AML-193 (cell line): ENCODE data around the gene HSD11B2.

ENCODE experiments used
- DNase-seq, 2 experiments: peaks; one replicate each; lab custom pipeline; 2025; lab: John Stamatoyannopoulos, UW

The HSD11B2 gene

GRCh38 chr16:67430977-67431774 lies at the start of gene HSD11B2:
TSS of gene HSD11B2 (plus strand) at chr16:67431121. CDS start at chr16:67431249, 128 bp downstream.
- DNase-seq, result peak in 1 of 2 experiments; percentile 13

DNA sequence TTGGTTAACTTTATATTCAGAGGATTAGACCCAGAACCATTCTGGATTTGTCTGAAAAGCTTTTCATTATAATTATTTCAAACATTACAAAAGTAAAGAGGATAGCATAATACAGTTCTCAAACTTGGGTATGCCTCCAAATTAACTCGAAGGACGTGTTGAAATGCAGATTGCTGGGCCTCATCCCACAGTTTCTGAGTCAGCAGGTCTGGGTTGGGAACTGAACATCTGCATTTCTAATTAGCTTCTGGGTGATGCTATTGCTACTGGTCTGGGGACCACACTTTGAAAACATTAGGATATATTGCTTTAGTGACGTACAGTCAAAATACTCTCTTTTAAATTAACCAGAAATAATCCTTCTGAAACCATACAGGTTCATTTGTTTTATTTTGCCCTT lies 47.6 kb upstream of the HSD11B2 start:
- no peak for DNase-seq

- no peak for DNase-seq
These were observed 46.0 kb upstream of the HSD11B2 start for GRCh38 chr16:67384778-67385510.

DNA sequence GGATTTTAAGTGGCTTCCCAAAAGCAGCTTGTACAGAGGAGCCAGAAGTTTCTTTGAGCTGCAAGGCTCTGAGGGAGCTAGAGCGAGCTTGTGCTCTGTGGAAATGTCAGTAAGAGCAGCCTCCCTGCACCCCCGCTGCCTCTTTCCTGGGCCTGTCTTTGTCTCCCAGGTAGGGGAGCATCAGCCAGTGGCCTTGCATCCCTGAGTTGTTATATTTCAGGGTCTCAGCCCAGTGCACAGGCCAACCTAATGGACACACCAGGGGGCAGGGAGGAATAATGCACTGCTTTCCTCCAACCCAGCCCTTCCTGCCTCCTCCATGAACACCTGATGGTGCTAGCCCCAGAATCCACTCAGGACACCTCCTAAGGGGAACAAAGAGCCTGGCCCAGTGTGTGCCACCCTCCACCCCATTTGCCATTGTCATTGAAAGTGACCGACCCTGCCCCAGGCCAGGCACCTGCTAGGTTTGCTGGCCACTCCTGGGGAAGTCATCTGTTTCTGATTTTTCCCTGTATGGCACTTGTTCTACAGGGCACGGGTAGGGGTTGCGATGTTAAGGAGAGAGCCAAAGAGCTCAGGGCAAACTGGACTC lies 44.0 kb upstream of the HSD11B2 start:
- no peak for DNase-seq

DNA sequence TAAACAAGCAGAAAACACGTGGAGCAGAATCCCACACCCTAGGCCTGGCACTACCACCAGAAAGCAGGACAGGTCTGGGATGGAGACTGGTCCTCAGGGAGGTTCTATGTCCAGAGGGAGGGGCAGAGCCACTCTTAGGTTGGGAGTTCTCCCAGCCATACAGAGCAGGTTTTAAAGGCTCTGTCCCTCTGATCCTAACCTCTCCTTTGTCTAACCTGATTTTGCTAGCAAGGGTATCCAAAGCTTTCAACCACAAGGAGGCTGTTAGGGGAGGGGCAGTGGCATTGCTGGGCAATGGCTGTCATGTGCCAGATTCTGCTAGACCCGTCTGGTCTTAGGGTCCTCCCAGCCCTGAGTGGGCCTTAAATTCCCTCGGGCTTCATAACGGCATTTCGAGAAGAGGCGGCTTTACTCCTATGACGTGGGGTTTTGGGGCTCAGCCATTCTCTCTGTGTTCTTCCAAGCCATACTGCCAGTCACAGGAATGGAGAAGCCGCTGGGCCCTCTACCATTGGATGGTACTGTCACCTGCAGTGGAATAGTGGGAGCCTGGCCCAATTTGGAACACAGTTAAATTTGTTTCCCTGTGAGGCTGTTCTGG lies 43.3 kb upstream of the HSD11B2 start:
- no peak for DNase-seq

- DNase-seq, result no peak
These were observed 42.7 kb upstream of the HSD11B2 start for GRCh38 chr16:67388191-67388590.

DNA sequence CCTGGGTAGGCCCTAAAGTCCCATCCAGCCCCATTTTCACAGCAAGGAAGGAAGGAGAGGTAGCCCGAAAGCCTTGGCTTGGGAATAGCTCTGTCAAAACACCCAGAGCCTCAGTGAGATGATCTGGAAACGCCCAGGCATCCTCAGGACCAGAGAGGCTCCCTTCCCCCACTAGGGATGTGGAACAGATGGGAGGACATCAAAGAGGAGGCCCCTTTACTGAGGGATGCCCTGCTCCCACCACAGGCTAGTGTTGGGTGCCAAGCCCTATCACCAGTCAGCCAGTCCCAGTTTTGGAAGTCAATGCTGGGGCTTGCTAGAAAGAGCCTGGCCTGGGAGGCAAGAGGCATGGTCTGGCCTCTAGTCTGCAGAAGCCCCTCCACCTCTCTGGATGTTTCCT lies 42.3 kb upstream of the HSD11B2 start:
- no peak for DNase-seq

DNA sequence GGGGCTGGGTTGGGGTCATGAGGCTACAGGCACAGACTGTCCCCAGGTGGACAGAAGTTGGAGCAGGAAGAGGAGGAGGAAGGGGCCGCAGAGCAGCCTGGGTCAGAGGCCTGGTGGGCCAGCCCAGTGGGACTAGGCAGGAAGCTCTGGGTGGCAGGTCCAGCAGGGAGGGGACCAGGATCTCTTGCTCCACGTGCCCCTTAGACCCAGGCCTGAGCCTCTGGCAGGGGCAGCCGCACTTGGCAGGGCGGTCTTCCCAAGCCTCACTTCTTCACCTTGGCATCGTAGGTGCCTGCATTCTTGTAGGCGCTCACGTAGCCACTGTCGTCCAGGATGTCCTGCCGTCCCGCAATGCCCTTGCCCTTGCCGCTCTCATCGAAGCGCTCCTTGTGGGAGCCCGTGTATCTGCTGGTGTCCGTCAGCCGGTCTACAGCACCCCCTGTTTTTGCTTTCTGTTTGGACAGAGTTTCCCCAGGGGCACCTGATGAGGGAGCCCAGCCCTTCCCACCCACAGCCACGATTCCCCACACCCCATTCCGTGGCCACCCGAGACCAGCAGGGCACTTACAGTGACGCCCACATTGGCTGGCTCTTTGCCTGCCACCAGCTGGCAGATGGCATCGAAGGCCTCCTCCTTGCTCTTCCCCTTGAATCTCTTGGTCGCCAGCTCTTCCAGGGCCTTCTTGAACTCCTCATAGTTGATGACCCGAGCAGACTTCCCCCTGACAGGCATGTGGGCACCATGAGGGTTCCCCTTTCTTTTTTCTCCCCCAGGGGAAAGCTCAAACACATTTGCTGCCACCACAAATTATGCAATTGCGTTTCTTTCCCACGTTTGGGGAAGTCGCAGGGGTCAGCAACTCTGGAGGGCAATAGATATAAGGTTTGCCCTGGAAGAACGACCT lies 40.8 kb upstream of the HSD11B2 start:
- peak; percentile 88 to 95 for DNase-seq

DNA sequence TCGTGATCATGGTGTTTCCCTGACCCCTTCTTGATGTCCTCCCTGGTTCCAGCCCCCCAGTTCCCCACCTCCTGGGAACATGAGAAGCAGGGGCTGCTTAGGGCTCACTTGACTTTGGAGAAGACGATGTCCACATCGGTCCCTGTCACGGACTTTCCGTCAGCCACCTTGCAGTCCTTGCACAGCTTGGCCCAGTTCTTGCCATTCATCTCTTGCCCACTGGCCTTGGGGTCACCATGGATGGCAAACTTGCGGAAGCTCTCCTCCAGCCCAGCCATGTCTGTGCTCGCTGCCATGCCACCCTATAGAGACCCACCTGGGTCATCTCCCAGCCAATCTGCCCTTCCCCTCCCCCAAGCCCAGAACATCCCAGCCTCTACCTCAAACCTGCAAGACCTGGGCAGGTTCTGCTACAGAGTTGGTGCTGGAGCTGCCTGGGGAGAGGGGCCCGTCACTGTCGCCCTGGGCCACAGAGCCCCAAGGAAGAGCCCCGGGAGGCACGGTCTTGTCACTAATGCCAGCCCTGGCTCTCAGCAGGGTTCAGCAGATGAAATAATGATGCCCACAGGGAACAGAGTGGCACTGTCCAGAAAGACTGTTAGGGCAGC lies 40.0 kb upstream of the HSD11B2 start:
- DNase-seq, result no peak

DNA sequence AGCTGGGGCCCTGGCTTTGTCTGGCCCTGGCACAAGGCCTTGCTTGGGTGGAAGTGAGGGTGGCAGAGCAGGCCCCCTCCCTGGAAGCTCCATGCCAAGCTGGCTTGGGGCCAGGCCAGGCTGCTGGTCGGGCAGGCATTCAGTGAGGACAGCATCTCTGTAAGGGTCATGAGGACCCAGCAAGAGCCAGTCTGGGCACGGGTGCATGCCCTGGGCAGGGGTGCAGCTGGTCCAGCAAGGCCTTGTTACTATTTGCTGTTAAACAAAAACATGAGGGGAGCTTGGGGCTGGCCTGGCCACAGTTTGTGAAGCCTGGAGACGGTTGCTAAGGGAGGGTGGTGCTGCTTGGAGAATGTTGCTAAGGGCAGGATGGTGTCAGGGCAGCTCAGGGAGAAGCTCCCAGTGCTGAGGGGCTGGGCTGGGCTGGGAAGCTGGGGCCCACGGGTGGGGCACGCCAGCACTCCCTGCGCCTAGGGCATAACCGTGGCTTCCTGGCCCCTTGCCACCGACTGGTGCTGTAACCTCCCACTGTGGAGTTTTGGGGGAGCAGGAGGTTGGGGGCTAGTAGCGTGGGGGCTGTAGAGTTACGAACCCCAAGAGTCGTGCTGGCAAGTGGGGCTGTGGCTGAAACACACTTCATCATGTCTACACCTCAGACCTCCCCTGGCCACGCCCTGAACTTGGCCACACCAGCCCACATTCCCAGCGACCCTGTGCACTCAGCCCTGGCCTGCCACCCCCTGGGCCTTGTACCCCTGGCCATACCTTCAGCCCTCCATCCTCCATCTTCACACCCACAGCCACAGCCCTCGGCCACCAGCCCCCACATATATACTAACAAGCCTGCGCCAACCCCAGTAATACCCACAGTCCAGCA lies 39.3 kb upstream of the HSD11B2 start:
- no peak for DNase-seq

DNA sequence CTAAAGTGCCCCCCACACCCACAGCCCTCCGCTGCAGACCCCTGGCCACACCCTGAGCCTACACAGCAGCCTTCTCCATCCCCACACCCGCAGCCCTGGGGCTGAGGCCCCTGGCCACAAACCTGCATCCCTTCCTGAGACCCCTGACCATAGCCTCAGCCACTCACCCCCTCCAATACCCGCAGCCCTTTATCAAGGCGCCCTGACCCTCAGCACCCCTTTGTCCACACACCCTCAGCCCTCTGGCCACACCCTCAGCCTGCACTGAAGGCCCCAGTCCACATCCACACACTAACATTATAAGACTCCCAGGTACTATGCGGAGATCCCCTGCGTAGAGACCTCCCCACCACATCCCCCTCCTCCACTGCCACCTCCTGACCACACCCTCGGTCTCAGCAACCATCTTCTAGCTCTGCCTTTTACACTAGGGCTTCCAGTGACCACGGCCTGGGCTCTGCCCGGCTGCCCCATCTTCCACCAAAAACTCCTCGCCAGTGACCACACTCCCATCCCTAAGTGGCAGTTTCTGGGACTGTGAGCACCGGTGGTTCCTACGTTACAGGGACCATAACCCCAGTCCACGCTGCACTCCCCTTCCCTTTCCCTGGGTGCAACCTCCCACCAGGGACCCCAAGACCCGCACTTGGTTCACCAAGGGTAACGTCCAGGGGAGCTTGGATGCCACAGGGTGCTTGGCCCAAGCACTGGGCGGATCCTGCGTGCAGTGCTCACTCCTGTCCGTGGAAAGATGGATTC lies 38.4 kb upstream of the HSD11B2 start:
- no peak for DNase-seq

DNA sequence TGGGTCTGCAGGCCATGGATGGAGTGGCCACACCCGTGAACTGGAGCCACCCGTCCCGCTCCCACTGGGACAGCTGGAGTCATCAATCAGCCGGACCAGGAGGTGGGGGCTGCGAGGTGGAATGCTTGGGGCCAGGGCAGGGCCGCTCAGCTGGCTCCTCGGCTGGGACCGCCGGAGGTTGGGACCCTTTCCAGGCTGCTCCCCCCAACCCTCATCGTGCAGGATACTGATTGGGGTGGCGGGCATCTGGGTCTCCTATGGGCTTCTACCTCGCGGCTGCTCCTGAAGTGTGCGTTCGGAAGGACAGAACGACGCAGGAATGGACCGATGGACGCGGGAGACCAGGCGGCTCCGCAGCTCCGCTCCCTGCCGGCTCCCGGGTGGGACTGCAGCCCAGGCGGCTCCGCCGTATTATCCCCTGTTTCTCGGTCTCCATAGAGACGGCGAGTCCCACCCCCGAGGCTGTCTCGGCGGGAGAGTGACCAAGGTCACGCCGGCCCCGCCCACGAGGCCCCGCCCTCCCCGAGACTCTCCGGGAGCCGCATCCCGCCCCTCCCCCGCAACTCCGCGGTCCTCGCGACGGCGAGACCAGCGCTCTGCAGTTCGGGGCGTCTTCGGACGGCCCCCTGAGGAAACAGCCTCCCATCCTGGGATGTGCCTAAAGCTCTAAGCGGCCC lies 37.7 kb upstream of the HSD11B2 start, which contains the start of gene TPPP3:
Gene TPPP3 (minus strand): TSS at position 388 of the 677 bp plus-strand sequence. CDS start 2,387 bp downstream, outside the sequence.
- no peak for DNase-seq

GRCh38 chr16:67393788-67394154 lies 37.1 kb upstream of the HSD11B2 start:
- DNase-seq, result no peak

- no peak for DNase-seq
These were observed 36.5 kb upstream of the HSD11B2 start for GRCh38 chr16:67394155-67395104.

DNA sequence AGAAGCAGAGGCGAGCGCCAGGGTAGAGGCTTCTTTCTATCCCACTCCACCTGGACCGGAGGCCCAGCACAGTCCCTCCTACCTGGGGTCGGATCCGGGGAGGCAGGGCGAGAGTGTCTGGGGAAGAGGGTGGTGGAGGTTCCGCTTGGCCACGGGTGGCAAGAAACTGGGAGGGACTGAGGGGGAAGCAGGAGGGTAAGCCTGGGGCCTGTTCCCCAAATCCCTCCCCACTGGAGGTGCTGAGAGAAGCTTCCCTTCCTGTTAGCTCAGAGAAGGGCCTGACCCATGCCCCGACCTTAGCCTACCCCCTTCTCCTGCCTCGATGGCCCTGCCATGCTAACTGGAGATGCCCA lies 35.8 kb upstream of the HSD11B2 start:
- DNase-seq, result no peak

- no peak for DNase-seq
These were observed 35.3 kb upstream of the HSD11B2 start for GRCh38 chr16:67395458-67396158.
